ENCODE data around the gene SLC25A42. TPM values are rescaled to one million over a fixed set of nuclear protein-coding genes. Genes with fewer than 3 reads are reported as not detected.
A peak's percentile ranks its signal among the peaks of the same experiment; 100 is the strongest.
"Not testable (repeated sequence)": the region's sequence is repeated elsewhere in the genome, so short reads cannot be mapped to it uniquely, and the experiment has no call there.

SLC25A42 gene
- polyA plus RNA-seq, 1 donor from 2014 or later, result 35.9 TPM

DNA sequence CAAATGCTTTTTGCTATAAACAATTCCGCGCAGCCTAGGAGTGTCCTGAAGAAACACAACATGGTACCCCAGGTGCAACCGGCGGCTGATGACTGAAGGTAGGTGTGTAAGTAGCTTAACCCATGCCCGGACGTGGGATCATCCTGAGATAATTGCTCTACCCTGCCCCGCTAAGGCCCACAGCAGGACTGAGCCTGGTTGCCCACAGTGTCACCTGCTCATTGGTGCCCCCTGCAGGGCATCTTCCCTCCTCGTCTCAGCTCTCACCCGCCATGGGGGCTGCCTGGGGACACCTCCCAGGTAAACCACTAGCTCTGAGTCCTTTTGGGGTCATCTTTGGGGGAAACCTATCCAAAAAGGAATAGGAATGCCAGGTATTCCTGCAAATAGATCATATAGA lies 52.2 kb downstream of the SLC25A42 start:
- peaks cover 9 to 18% (median 12%) of the 10 kb centered on the region in 3 donors for H3K4me1 Mint-ChIP-seq
- no peaks in the 10 kb centered on the region for H3K9me3 Mint-ChIP-seq
- no peak overlapping the region for H3K27ac Mint-ChIP-seq

DNA sequence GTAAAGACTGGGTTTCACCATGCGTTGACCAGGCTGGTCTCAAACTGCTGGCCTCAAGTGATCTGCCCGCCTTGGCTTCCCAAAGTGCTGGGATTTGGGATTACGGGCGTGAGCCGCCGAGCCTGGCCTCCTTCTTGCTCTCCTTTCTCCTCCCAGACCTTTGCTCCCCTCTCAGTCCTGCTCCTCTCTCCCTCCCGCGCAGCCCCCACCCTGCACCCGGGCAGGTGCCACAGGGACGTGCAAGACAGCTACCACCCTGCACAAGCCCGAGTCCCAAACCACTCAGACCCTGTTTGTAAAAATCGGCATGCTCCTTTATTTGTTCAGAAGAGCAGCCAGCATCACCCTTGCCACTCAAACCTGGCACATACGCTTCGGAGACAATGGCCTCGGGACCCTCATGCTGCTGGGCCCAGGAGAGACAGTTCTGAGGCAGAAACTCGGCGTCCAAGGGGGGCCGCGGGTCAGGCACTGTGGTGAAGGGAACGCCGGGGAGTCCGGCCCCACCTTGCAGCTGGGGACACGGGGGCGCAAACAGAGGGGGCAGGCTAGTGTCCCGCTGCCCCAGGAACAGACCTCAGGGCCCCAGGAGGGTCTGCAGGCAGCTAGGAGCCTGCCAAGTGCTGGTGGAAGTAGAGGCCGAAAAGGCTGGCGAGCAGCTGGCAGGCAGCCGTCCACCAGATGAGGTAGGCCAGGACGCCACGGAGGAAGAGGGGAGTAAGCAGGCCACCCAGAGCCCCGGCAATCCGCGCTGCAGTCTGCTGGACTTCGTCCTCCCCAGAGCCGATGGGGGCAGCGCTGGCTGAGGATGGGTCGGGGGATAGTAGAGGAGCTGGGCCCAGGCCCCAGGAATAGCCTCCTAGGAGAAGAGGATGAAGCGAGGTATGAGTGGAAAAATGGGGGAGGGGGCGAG lies 55.8 kb downstream of the SLC25A42 start:
- Mint-ChIP-seq H3K9me3 (peaks cover 2 to 11% (median 3%) of the 10 kb centered on the region in 3 donors), H3K27ac (no peak overlapping the region), H3K36me3 (peaks cover 8% of the 10 kb centered on the region), H3K4me1 (peaks cover 0 to 4% (median 2%) of the 10 kb centered on the region in 3 donors), H3K27me3 (no peaks in the 10 kb centered on the region), H3K4me3 (no peak overlapping the region)

More for the DNA sequence above, 52.2 kb downstream of the SLC25A42 start:
- H3K4me3 Mint-ChIP-seq, result no peak overlapping the region
- no peaks in the 10 kb centered on the region for H3K27me3 Mint-ChIP-seq
- H3K36me3 Mint-ChIP-seq, result peaks cover 2% of the 10 kb centered on the region

- Mint-ChIP-seq H3K9me3 (peaks cover 2 to 11% (median 3%) of the 10 kb centered on the region in 3 donors), H3K27ac (no peak overlapping the region), H3K4me3 (no peak overlapping the region), H3K27me3 (no peaks in the 10 kb centered on the region), H3K4me1 (peaks cover 0 to 4% (median 2%) of the 10 kb centered on the region in 3 donors), H3K36me3 (peaks cover 8% of the 10 kb centered on the region)
Observed at GRCh38 chr19:19120308-19121231, 56.8 kb downstream of the SLC25A42 start.

GRCh38 chr19:19121371-19121770 lies 57.6 kb downstream of the SLC25A42 start:
- no peak overlapping the region for H3K4me3 Mint-ChIP-seq
- no peak overlapping the region for H3K27ac Mint-ChIP-seq
- H3K4me1 Mint-ChIP-seq, result peaks cover 0 to 2% (median 0%) of the 10 kb centered on the region in 3 donors
- peaks cover 2 to 11% (median 3%) of the 10 kb centered on the region in 3 donors for H3K9me3 Mint-ChIP-seq
- H3K36me3 Mint-ChIP-seq, result peaks cover 8% of the 10 kb centered on the region
- no peaks in the 10 kb centered on the region for H3K27me3 Mint-ChIP-seq

DNA sequence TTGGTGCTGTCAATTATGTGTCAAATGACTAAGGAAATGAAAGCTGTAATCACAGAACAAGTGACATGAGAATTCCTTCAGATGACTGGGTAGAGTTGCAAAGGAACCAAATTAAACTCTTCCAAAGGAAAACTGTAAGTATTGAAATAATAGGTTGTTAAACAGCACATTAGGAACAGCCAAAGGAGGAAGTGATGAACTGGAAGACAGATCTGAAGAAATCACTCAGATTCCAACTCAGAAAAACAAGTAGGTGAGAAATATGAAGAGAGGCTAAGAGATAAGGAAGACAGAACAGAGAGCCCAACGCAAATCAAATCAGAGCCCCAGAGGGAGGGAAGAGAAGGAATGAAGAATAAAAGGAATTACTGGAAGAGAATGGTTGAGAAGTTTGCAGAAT lies 59.1 kb downstream of the SLC25A42 start:
- Mint-ChIP-seq H3K4me1 (peaks cover 0 to 2% (median under 1%) of the 10 kb centered on the region in 3 donors), H3K36me3 (peaks cover 8% of the 10 kb centered on the region), H3K4me3 (no peak overlapping the region), H3K27me3 (no peaks in the 10 kb centered on the region), H3K9me3 (peaks cover 2 to 11% (median 3%) of the 10 kb centered on the region in 3 donors), H3K27ac (peak overlapping the region in 1 of 3 donors; percentile 48)

- Mint-ChIP-seq H3K27me3 (no peaks in the 10 kb centered on the region), H3K4me3 (no peak overlapping the region), H3K36me3 (peaks cover 8% of the 10 kb centered on the region), H3K27ac (peak overlapping the region in 1 of 3 donors; percentile 48), H3K9me3 (peaks cover 2 to 11% (median 3%) of the 10 kb centered on the region in 3 donors), H3K4me1 (peaks cover 0 to 2% (median 2%) of the 10 kb centered on the region in 3 donors)
Observed at GRCh38 chr19:19123386-19123785, 59.6 kb downstream of the SLC25A42 start.

DNA sequence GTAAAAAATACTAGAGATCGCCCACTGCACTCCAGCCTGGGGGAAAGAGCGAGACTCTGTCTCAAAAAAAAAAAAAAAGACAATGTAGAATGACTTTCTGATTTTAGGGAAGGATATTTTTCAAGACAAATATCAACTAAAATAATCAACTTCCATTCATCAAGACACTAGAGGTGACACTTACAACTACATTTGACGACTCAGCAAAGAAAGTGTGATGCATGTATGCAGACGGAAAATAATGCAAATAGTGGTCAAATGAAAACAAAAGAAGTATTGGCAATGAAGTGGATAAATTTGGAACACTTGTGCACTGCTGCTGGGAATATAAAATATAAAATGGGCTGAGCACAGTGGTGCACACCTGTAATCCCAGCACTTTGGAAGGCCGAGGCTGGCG lies 62.3 kb downstream of the SLC25A42 start:
- Mint-ChIP-seq H3K4me3 (no peak overlapping the region), H3K4me1 (peaks cover 0 to 2% (median 2%) of the 10 kb centered on the region in 3 donors), H3K9me3 (peaks cover 2 to 11% (median 3%) of the 10 kb centered on the region in 3 donors), H3K36me3 (peaks cover 8% of the 10 kb centered on the region), H3K27ac (no peak overlapping the region), H3K27me3 (no peaks in the 10 kb centered on the region)

- Mint-ChIP-seq H3K27me3 (no peaks in the 10 kb centered on the region), H3K27ac (no peak overlapping the region), H3K9me3 (peaks cover 0 to 5% (median 2%) of the 10 kb centered on the region in 3 donors), H3K4me3 (no peak overlapping the region), H3K36me3 (peaks cover 8% of the 10 kb centered on the region), H3K4me1 (peaks cover 0 to 7% (median 3%) of the 10 kb centered on the region in 3 donors)
Observed at GRCh38 chr19:19131989-19132388, 68.2 kb downstream of the SLC25A42 start.

GRCh38 chr19:19132912-19133311 lies 69.1 kb downstream of the SLC25A42 start:
- H3K4me1 Mint-ChIP-seq, result peaks cover 0 to 14% (median 3%) of the 10 kb centered on the region in 3 donors

DNA sequence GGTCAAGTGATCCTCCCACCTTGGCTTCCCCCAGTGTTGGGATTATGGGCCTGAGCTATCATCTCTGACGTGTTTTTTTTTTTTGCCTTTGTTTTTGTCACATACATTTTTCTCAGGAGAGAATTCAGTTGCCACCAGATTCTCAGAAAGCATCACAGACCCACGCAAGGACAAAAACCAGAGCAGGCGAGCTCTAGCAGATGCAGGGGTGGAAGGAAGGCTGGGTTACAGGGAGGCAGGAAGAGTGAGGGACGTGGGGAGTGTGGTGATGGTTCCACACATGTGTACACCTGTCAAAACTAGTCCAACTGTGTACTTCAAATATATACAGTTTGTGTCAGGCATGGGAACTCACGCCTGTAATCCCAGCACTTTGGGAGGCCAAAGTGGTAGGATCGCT lies 70.2 kb downstream of the SLC25A42 start:
- H3K27ac Mint-ChIP-seq, result peak overlapping the region in 1 of 3 donors; percentile 90
- H3K27me3 Mint-ChIP-seq, result no peaks in the 10 kb centered on the region
- peaks cover 8% of the 10 kb centered on the region for H3K36me3 Mint-ChIP-seq
- peak overlapping the region in 1 of 4 donors; percentile 68 for H3K4me3 Mint-ChIP-seq
- H3K9me3 Mint-ChIP-seq, result peaks cover 0 to 5% (median 2%) of the 10 kb centered on the region in 3 donors
- H3K4me1 Mint-ChIP-seq, result peaks cover 5 to 20% (median 10%) of the 10 kb centered on the region in 3 donors

More at GRCh38 chr19:19132912-19133311, 69.1 kb downstream of the SLC25A42 start:
- no peaks in the 10 kb centered on the region for H3K27me3 Mint-ChIP-seq
- H3K27ac Mint-ChIP-seq, result no peak overlapping the region
- H3K4me3 Mint-ChIP-seq, result no peak overlapping the region
- H3K36me3 Mint-ChIP-seq, result peaks cover 8% of the 10 kb centered on the region
- peaks cover 0 to 5% (median 2%) of the 10 kb centered on the region in 3 donors for H3K9me3 Mint-ChIP-seq

- H3K9me3 Mint-ChIP-seq, result peaks cover 0 to 5% (median 2%) of the 10 kb centered on the region in 3 donors
- peaks cover 5 to 22% (median 14%) of the 10 kb centered on the region in 3 donors for H3K4me1 Mint-ChIP-seq
- H3K27ac Mint-ChIP-seq, result peak overlapping the region in 2 of 3 donors; percentile 25 to 43
- no peaks in the 10 kb centered on the region for H3K27me3 Mint-ChIP-seq
- peaks cover 8% of the 10 kb centered on the region for H3K36me3 Mint-ChIP-seq
- H3K4me3 Mint-ChIP-seq, result peak overlapping the region in 3 of 4 donors; percentile 63 to 75 (median 67)
Observed at GRCh38 chr19:19134687-19135158, 70.9 kb downstream of the SLC25A42 start.

DNA sequence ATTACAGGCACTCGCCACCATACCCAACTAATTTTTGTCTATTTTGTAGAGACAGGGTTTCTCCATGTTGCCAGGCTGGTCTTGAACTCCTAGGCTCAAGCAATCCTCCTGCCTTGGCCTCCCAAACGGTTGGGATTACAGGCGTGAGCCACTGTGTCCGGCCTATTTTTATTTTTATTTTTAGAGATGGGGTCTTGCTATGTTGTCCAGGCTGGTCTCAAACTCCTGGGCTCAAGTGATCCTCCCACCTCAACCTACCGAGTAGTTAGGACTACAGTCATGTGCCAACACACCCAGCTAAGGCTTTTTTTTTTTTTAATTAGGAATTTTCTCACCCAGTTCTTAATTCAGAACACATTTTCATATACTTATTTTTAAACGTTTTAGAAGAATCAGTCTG lies 71.9 kb downstream of the SLC25A42 start:
- peaks cover 5 to 22% (median 17%) of the 10 kb centered on the region in 3 donors for H3K4me1 Mint-ChIP-seq
- H3K27ac Mint-ChIP-seq, H3K4me3 Mint-ChIP-seq, H3K9me3 Mint-ChIP-seq, H3K27me3 Mint-ChIP-seq, H3K36me3 Mint-ChIP-seq: not testable (repeated sequence)

GRCh38 chr19:19137556-19138108 lies 73.8 kb downstream of the SLC25A42 start:
- Mint-ChIP-seq H3K27ac (peak overlapping the region in 1 of 3 donors; percentile 50), H3K36me3 (peaks cover 2% of the 10 kb centered on the region), H3K4me1 (peaks cover 5 to 22% (median 17%) of the 10 kb centered on the region in 3 donors), H3K27me3 (peaks cover 3% of the 10 kb centered on the region), H3K9me3 (no peaks in the 10 kb centered on the region), H3K4me3 (peak overlapping the region; percentile 86 to 98 (median 95))
